ENCODE results near the gene MRPS9.

Gene MRPS9

DNA sequence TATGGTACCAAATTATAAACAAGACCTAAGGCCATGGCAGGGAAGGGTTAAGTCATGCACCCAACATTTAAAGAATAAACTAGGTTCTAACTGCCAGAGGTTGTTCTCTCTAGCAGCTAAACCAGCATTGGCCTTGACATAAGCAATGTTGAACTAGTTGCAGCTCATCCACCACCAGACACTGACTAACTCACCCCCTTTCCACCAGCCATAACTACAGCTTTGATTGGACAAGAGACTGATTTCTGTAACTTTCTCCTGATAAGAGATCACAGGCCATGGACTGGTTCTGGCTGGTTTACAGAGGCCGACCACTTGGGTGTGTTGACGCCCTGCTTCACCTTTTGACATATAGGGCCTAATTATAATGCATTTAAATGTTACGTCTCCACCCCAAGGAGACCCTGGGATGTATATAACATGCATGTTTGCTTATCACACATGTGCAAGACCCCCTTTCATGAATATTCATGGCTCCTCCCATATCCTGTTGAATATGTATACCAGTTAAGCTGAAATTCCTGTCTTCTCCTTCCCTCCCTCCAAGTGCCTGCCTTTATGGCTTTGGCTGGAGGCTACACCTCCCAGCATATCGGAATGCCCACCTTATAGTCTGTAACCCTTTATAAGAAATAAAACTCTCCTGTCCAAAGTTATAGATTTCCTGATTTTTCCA is 75.9 kb downstream of the MRPS9 start:
- Histone ChIP-seq H2AFZ (ENCODE audit: low read depth, low read length, severe bottlenecking) (no peak overlapping the region), H3K9me2 (replicated peaks; ENCODE audit: insufficient read depth, low read length) (no peaks in the 10 kb centered on the region), H4K20me1 (ENCODE audit: low read depth, low read length) (no peaks in the 10 kb centered on the region), H3K27me3 (ENCODE audit: low read length) (no peaks in the 10 kb centered on the region), H3K27ac (ENCODE audit: low read depth, low read length) (no peak overlapping the region), H3F3A (ENCODE audit: insufficient read depth) (no peaks in the 10 kb centered on the region), H3K9me3 (ENCODE audit: insufficient read depth, low read length) (no peaks in the 10 kb centered on the region), H3K9ac (ENCODE audit: low read length) (no peak overlapping the region), H3K4me3 (ENCODE audit: insufficient read depth, low read length, poor library complexity, severe bottlenecking) (no peak overlapping the region), H3K36me3 (ENCODE audit: low read length) (no peaks in the 10 kb centered on the region), H3K79me2 (ENCODE audit: insufficient read depth, low read length) (no peaks in the 10 kb centered on the region), H3K4me2 (ENCODE audit: low read depth, low read length, poor library complexity, severe bottlenecking) (no peak overlapping the region)
- TF ChIP-seq EZH2phosphoT487 (conservative IDR thresholded peaks at IDR 0.05; ENCODE audit: low read length): no peak
- TF ChIP-seq, protein P1, sequence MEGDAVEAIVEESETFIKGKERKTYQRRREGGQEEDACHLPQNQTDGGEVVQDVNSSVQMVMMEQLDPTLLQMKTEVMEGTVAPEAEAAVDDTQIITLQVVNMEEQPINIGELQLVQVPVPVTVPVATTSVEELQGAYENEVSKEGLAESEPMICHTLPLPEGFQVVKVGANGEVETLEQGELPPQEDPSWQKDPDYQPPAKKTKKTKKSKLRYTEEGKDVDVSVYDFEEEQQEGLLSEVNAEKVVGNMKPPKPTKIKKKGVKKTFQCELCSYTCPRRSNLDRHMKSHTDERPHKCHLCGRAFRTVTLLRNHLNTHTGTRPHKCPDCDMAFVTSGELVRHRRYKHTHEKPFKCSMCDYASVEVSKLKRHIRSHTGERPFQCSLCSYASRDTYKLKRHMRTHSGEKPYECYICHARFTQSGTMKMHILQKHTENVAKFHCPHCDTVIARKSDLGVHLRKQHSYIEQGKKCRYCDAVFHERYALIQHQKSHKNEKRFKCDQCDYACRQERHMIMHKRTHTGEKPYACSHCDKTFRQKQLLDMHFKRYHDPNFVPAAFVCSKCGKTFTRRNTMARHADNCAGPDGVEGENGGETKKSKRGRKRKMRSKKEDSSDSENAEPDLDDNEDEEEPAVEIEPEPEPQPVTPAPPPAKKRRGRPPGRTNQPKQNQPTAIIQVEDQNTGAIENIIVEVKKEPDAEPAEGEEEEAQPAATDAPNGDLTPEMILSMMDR (IDR thresholded peaks at IDR 0.05; ENCODE audit: insufficient read depth, low read length, poor library complexity, severe bottlenecking): no peak

DNA sequence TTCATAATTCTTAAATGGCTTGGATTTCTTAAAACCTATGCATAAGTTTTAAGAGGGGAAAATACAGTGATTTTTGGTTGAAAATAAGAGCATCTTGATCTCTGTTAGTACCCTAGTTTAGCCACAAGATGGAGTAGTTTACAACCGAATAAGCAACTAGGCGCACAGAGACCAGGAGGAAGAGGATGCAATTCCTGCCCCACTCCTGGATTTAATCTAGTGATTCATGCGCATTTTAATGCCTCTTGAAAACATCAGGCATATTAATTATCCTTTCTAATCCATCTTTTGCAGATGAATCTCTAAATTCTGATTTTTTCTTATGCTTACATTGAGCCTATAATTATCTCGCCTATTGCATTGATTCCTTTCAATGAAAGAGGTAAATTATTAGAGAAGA is 76.7 kb downstream of the MRPS9 start:
- no peak overlapping the region for H3K9ac ChIP-seq (ENCODE audit: low read length)
- TF ChIP-seq, protein P1 (IDR thresholded peaks at IDR 0.05; ENCODE audit: insufficient read depth, low read length, poor library complexity, severe bottlenecking): peak; percentile 39
- TF ChIP-seq EZH2phosphoT487 (conservative IDR thresholded peaks at IDR 0.05; ENCODE audit: low read length): no peak

DNA sequence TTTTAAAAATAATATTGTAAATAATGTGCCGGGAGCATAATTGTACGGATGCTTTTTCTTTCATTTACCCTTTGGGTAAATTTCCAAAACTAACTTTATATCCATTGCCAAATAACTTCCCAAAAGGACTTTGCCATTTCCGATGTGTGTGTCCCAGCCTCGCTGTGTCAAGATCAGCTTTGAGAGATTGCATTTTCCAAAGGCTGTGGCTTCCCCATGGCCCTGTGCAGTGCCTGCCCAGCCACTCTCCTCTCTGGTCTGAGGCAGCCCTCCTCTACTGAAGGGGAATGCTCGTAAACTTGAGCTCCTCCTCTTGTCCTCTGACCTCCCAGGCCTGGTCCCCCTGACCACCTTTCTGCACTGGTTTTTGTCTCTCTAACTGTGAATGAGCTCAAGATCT is 78.5 kb downstream of the MRPS9 start:
- Histone ChIP-seq H3K9me3 (ENCODE audit: insufficient read depth, low read length) (no peaks in the 10 kb centered on the region), H3K4me2 (ENCODE audit: low read depth, low read length, poor library complexity, severe bottlenecking) (no peak overlapping the region), H3K36me3 (ENCODE audit: low read length) (no peaks in the 10 kb centered on the region), H3K9me2 (replicated peaks; ENCODE audit: insufficient read depth, low read length) (no peaks in the 10 kb centered on the region), H3K27me3 (ENCODE audit: low read length) (no peaks in the 10 kb centered on the region), H3K79me2 (ENCODE audit: insufficient read depth, low read length) (no peaks in the 10 kb centered on the region), H2AFZ (ENCODE audit: low read depth, low read length, severe bottlenecking) (no peak overlapping the region), H3K4me3 (ENCODE audit: insufficient read depth, low read length, poor library complexity, severe bottlenecking) (no peak overlapping the region), H4K20me1 (ENCODE audit: low read depth, low read length) (no peaks in the 10 kb centered on the region), H3K9ac (ENCODE audit: low read length) (no peak overlapping the region), H3F3A (ENCODE audit: insufficient read depth) (no peaks in the 10 kb centered on the region), H3K27ac (ENCODE audit: low read depth, low read length) (no peak overlapping the region)
- TF ChIP-seq, protein P1 (IDR thresholded peaks at IDR 0.05; ENCODE audit: insufficient read depth, low read length, poor library complexity, severe bottlenecking): no peak
- TF ChIP-seq EZH2phosphoT487 (conservative IDR thresholded peaks at IDR 0.05; ENCODE audit: low read length): no peak

More for the DNA sequence above, 76.7 kb downstream of the MRPS9 start:
- H3K9me2 ChIP-seq (replicated peaks; ENCODE audit: insufficient read depth, low read length): no peaks in the 10 kb centered on the region
- no peak overlapping the region for H3K4me2 ChIP-seq (ENCODE audit: low read depth, low read length, poor library complexity, severe bottlenecking)
- no peak overlapping the region for H3K4me3 ChIP-seq (ENCODE audit: insufficient read depth, low read length, poor library complexity, severe bottlenecking)
- H3K36me3 ChIP-seq (ENCODE audit: low read length): no peaks in the 10 kb centered on the region
- no peaks in the 10 kb centered on the region for H4K20me1 ChIP-seq (ENCODE audit: low read depth, low read length)
- no peak overlapping the region for H3K27ac ChIP-seq (ENCODE audit: low read depth, low read length)
- H2AFZ ChIP-seq (ENCODE audit: low read depth, low read length, severe bottlenecking): no peak overlapping the region
- H3K79me2 ChIP-seq (ENCODE audit: insufficient read depth, low read length): no peaks in the 10 kb centered on the region
- no peaks in the 10 kb centered on the region for H3K9me3 ChIP-seq (ENCODE audit: insufficient read depth, low read length)
- no peaks in the 10 kb centered on the region for H3K27me3 ChIP-seq (ENCODE audit: low read length)
- H3F3A ChIP-seq (ENCODE audit: insufficient read depth): no peaks in the 10 kb centered on the region
